SK-N-SH (cell line): ENCODE measurements around the gene MACROD2. TPM values are rescaled to one million over a fixed set of nuclear protein-coding genes. Genes with fewer than 3 reads are reported as not detected.

Source experiments
- CTCF ChIA-PET: fragments of 300-600, 350-600 bp; formaldehyde crosslinking; extraction: SDS; loops from one replicate; lab custom pipeline; 2021; lab: Yijun Ruan, JAX
- POLR2A ChIA-PET: fragments of 350-600 bp; sonication (Branson Sonifier 250); formaldehyde crosslinking; extraction: SDS; loops from one replicate; lab custom pipeline; 2020; ENCODE audit warnings: antibody characterized with exemption, inconsistent platforms; lab: Yijun Ruan, JAX
- DNase-seq: peaks from one replicate; pipeline ENCODE4 v3.0.0; 2012
- H2AFZ ChIP-seq: fragments of 200-600 bp; sonication (generic); 2 replicates; pipeline ENCODE4 v1.8.1; 2016; ENCODE audit warnings: antibody characterized with exemption, mild to moderate bottlenecking, low read depth
- H3F3A ChIP-seq: fragments of 200-600 bp; sonication (generic); replicated peaks from 2 replicates; pipeline ENCODE3; 2016; ENCODE audit warnings: antibody characterized with exemption, mild to moderate bottlenecking; ENCODE audit not compliant: insufficient read depth
- H3K27ac ChIP-seq, 2 experiments: fragments of 200-500 bp in 1 of 2; fragments of 200-600 bp in 1 of 2; sonication (Bioruptor generic) in 1 of 2; sonication (generic), shearing (Covaris generic) in 1 of 2; 2 replicates each; pipeline versions ENCODE4 v1.5.1 to v1.6.1; 2014 to 2016; ENCODE audit warnings: low read depth in 2 of 2, inconsistent platforms in 1 of 2, low read length in 1 of 2, mild to moderate bottlenecking in 1 of 2, mixed read lengths in 1 of 2
- H3K27me3 ChIP-seq: fragments of 200-600 bp; sonication (generic), shearing (Covaris generic); 2 replicates; pipeline ENCODE4 v1.6.1; 2016; ENCODE audit warnings: mixed run types; ENCODE audit not compliant: insufficient read depth
- H3K36me3 ChIP-seq, 2 experiments: fragments of 200-500 bp in 1 of 2; fragments of 200-600 bp in 1 of 2; sonication (Bioruptor generic) in 1 of 2; sonication (generic) in 1 of 2; replicated peaks in 1 of 2; 2 replicates each; pipeline versions ENCODE3 to v1.5.1; 2014 to 2016; ENCODE audit warnings: low read length in 1 of 2, mild to moderate bottlenecking in 1 of 2; ENCODE audit not compliant: insufficient read depth in 2 of 2, control insufficient read depth in 1 of 2
- H3K4me1 ChIP-seq, 2 experiments: fragments of 200-500 bp in 1 of 2; fragments of 200-600 bp in 1 of 2; sonication (Bioruptor generic) in 1 of 2; sonication (generic), shearing (Covaris generic) in 1 of 2; 2 replicates each; pipeline versions ENCODE4 v1.5.1 to v1.6.1; 2014 to 2016; ENCODE audit warnings: low read depth in 1 of 2, low read length in 1 of 2, mixed run types in 1 of 2; ENCODE audit not compliant: insufficient read depth in 2 of 2, control insufficient read depth in 1 of 2
- H3K4me2 ChIP-seq: fragments of 200-600 bp; sonication (generic), shearing (Covaris generic); 2 replicates; pipeline ENCODE4 v1.6.1; 2017; ENCODE audit warnings: mixed run types
- H3K4me3 ChIP-seq, 2 experiments: fragments of 200-500 bp in 1 of 2; fragments of 200-600 bp in 1 of 2; sonication (Bioruptor generic) in 1 of 2; sonication (generic), shearing (Covaris generic) in 1 of 2; 2 replicates each; pipeline versions ENCODE4 v1.5.1 to v1.8.1; 2014 to 2016; ENCODE audit warnings: low read depth in 2 of 2, inconsistent platforms in 1 of 2, low read length in 1 of 2, mild to moderate bottlenecking in 1 of 2, mixed read lengths in 1 of 2, moderate library complexity in 1 of 2
- H3K79me2 ChIP-seq: fragments of 200-600 bp; sonication (generic); 2 replicates; pipeline ENCODE4 v1.8.1; 2017; ENCODE audit warnings: mild to moderate bottlenecking; ENCODE audit not compliant: insufficient read depth
- H3K9ac ChIP-seq: fragments of 200-600 bp; sonication (generic); 2 replicates; pipeline ENCODE4 v1.6.1; 2017; ENCODE audit warnings: mixed run types
- H3K9me2 ChIP-seq: fragments of 200-600 bp; sonication (generic); 2 replicates; pipeline ENCODE4 v1.6.1; 2017; ENCODE audit warnings: mixed run types
- H3K9me3 ChIP-seq: fragments of 200-600 bp; sonication (generic); 2 replicates; pipeline ENCODE4 v1.6.1; 2017; ENCODE audit warnings: mixed run types, mild to moderate bottlenecking, moderate library complexity
- H4K20me1 ChIP-seq: fragments of 200-600 bp; sonication (generic); 2 replicates; pipeline ENCODE4 v1.6.1; 2017; ENCODE audit warnings: mild to moderate bottlenecking, mixed run types; ENCODE audit not compliant: insufficient read depth
- EZH2phosphoT487 ChIP-seq: fragments of 200-600 bp; sonication (generic); IDR thresholded peaks from 2 replicates; pipeline ENCODE4 v1.6.1; 2017; ENCODE audit warnings: low read depth, mixed run types, mild to moderate bottlenecking, antibody characterized with exemption, moderate library complexity, borderline replicate concordance
- FOXM1 ChIP-seq: IDR thresholded peaks from 2 replicates; pipeline ENCODE4 v1.4.0; 2012; ENCODE audit warnings: low read depth, mild to moderate bottlenecking
- GABPA ChIP-seq: IDR thresholded peaks from 2 replicates; pipeline ENCODE4 v1.4.0; 2012; ENCODE audit warnings: low read depth, mild to moderate bottlenecking
- JUND ChIP-seq: IDR thresholded peaks from 2 replicates; pipeline ENCODE4 v1.4.0; 2012
- MXI1 ChIP-seq: IDR thresholded peaks from 2 replicates; pipeline ENCODE4 v1.6.1; 2012; ENCODE audit warnings: mild to moderate bottlenecking, low read depth, low read length, improper control_type of control experiment
- NRF1 ChIP-seq: IDR thresholded peaks from 2 replicates; pipeline ENCODE4 v1.6.1; 2012; ENCODE audit warnings: low read depth, mild to moderate bottlenecking, low read length
- POLR2AphosphoS5 ChIP-seq: IDR thresholded peaks from 2 replicates; pipeline ENCODE4 v1.6.1; 2012; ENCODE audit warnings: low read depth, low read length
- RAD21 ChIP-seq: IDR thresholded peaks from 2 replicates; pipeline ENCODE4 v1.6.1; 2012; ENCODE audit warnings: mild to moderate bottlenecking, low read length
- RCOR1 ChIP-seq: fragments of 150-350 bp; IDR thresholded peaks from 2 replicates; pipeline ENCODE4 v1.6.1; 2017; ENCODE audit warnings: antibody characterized with exemption, low read length
- RFX5 ChIP-seq: IDR thresholded peaks from 2 replicates; pipeline ENCODE4 v1.6.1; 2012; ENCODE audit warnings: mild to moderate bottlenecking, improper control_type of control experiment, low read length
- TCF12 ChIP-seq: IDR thresholded peaks from 2 replicates; pipeline ENCODE4 v1.4.0; 2012
- TEAD4 ChIP-seq: IDR thresholded peaks from 2 replicates; pipeline ENCODE4 v1.4.0; 2012; ENCODE audit warnings: mild to moderate bottlenecking, borderline replicate concordance; ENCODE audit not compliant: insufficient read depth
- YY1 ChIP-seq: IDR thresholded peaks from 2 replicates; pipeline ENCODE4 v1.4.0; 2012; ENCODE audit warnings: low read depth, mild to moderate bottlenecking
- WGBS: methylation state at CpG from one replicate; pipeline ENCODE4 v1.1.6; 2017; ENCODE audit warnings: low lambda C conversion rate; 5-methylcytosine and 5-hydroxymethylcytosine counted together
- polyA plus RNA-seq, 3 experiments: library from polyadenylated mRNA; depleted of rRNA; stranded (reverse); fragments of >200 nt; gene quantifications; 2 replicates each; pipeline ENCODE4 v1.2.3, GENCODE V29; 2012
- TF ChIP-seq, protein P1 (sequence below): fragments of 150-350 bp; IDR thresholded peaks from 2 replicates; pipeline ENCODE4 v1.6.1; 2016; ENCODE audit warnings: mild to moderate bottlenecking, low read depth, low read length
- TF ChIP-seq, protein P2 (sequence below): IDR thresholded peaks from 2 replicates; pipeline ENCODE4 v1.4.0; 2012; ENCODE audit warnings: low read depth
- TF ChIP-seq, protein P3 (sequence below): fragments of 150-350 bp; IDR thresholded peaks from 2 replicates; pipeline ENCODE4 v1.6.1; 2017; ENCODE audit warnings: antibody characterized with exemption, low read length, low read depth, borderline replicate concordance

The MACROD2 gene
- polyA plus RNA-seq, 1 of the 3 experiments (the other 2 are of a cell fraction), result 0.33 TPM

DNA sequence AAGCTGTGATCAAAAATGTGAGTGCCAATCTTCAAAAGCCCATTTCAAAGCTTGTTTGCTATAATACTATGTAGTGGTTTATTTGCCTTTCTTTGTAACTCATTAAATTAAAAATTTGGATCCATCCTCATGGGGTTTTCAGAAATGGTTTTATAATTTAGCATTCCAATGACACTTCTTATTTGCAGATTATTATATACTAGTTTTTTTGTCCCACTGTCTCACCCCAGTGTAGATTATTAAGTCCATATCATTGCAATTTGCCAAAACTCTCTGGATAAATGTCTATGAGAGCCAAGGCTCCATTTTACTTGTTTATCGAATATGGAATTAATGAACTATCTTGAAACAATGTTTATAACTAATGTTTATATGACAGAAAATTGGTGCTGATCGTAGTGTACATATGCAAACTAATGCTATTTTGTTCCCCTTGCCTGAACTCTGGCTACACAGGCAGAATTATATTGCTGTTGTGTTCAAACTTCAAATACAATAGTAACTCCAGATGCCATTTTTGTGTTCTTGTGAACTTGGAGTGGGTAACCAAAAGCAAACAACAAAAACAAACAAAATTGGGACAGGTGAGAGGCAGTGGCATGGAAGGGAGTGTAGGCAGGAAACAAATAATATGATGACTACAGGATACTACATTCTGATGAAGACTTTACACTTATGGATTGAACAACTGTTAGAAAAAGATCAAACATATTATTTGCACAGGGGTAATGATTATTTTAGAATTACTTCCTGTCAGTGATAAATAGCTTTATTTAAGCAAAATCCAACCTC, 649.2 kb downstream of the MACROD2 start:
- TF ChIP-seq, protein P1, sequence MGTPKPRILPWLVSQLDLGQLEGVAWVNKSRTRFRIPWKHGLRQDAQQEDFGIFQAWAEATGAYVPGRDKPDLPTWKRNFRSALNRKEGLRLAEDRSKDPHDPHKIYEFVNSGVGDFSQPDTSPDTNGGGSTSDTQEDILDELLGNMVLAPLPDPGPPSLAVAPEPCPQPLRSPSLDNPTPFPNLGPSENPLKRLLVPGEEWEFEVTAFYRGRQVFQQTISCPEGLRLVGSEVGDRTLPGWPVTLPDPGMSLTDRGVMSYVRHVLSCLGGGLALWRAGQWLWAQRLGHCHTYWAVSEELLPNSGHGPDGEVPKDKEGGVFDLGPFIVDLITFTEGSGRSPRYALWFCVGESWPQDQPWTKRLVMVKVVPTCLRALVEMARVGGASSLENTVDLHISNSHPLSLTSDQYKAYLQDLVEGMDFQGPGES, result no peak
- TF ChIP-seq POLR2AphosphoS5 (no peak), JUND (no peak), TCF12 (no peak), NRF1 (no peak), EZH2phosphoT487 (no peak), YY1 (no peak), FOXM1 (no peak), RAD21 (no peak), MXI1 (no peak), RFX5 (no peak)
- TF ChIP-seq, protein P2, sequence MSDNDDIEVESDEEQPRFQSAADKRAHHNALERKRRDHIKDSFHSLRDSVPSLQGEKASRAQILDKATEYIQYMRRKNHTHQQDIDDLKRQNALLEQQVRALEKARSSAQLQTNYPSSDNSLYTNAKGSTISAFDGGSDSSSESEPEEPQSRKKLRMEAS, result no peak
- Histone ChIP-seq H3K36me3 (no peaks in the 10 kb centered on the region), H3K4me2 (no peak overlapping the region), H3K9me2 (no peaks in the 10 kb centered on the region), H2AFZ (no peak overlapping the region), H3K4me3 (no peak overlapping the region), H4K20me1 (no peaks in the 10 kb centered on the region), H3K27me3 (no peaks in the 10 kb centered on the region), H3K27ac (no peak overlapping the region), H3F3A (no peaks in the 10 kb centered on the region), H3K9me3 (no peaks in the 10 kb centered on the region), H3K79me2 (no peaks in the 10 kb centered on the region), H3K9ac (no peak overlapping the region), H3K4me1 (no peaks in the 10 kb centered on the region; a peak in 1 of 4 replicates)
- WGBS, result 60% methylated on average over 2 of the region's 2 CpGs
- ChIA-PET CTCF (no interaction called here), POLR2A (no interaction called here)
- DNase-seq, result no peak

DNA sequence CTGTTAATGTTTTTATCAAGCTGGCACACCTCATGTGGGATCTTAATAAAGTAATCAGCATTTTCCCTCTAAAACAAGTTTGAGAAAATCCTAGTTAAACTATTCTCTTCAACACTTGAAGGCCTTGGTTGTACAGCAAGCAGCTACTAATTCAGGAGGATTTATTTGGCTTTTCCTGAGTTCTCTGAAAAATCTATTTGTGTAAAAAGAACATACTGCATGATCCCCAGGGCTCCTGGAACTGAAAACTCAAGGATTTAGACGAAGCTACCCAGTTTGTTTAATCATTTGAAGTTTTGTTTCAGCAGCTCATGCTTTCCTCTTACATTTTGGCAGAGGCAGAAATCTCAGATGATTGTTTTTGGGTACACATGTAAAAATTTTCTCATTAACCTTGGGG, 651.7 kb downstream of the MACROD2 start:
- no peaks in the 10 kb centered on the region for H3F3A ChIP-seq
- CTCF ChIA-PET, result no interaction called here
- no peak overlapping the region for H3K4me2 ChIP-seq

More for the DNA sequence above, 651.7 kb downstream of the MACROD2 start:
- Histone ChIP-seq H3K4me3 (no peak overlapping the region), H3K27ac (no peak overlapping the region), H3K9ac (no peak overlapping the region), H4K20me1 (no peaks in the 10 kb centered on the region), H3K36me3 (no peaks in the 10 kb centered on the region), H3K9me3 (no peaks in the 10 kb centered on the region), H3K9me2 (no peaks in the 10 kb centered on the region), H2AFZ (no peak overlapping the region), H3K27me3 (no peaks in the 10 kb centered on the region), H3K79me2 (no peaks in the 10 kb centered on the region), H3K4me1 (no peaks in the 10 kb centered on the region; a peak in 1 of 4 replicates)
- POLR2A ChIA-PET, result no interaction called here
- 35% methylated on average over 1 of the region's 1 CpG for WGBS
- no peak for TF ChIP-seq TEAD4
- no peak for TF ChIP-seq FOXM1
- no peak for TF ChIP-seq GABPA
- no peak for TF ChIP-seq RCOR1
- TF ChIP-seq, protein P3, sequence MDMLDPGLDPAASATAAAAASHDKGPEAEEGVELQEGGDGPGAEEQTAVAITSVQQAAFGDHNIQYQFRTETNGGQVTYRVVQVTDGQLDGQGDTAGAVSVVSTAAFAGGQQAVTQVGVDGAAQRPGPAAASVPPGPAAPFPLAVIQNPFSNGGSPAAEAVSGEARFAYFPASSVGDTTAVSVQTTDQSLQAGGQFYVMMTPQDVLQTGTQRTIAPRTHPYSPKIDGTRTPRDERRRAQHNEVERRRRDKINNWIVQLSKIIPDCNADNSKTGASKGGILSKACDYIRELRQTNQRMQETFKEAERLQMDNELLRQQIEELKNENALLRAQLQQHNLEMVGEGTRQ, result no peak
- DNase-seq, result no peak
